GM12872 (cell line): Measurements from ENCODE around the gene IL23A.

Experiments
- CTCF ChIP-seq: IDR thresholded peaks from 3 replicates; pipeline ENCODE4 v1.5.1; 2011; ENCODE audit warnings: low read depth, mild to moderate bottlenecking, low read length, moderate library complexity; ENCODE audit not compliant: insufficient read depth

Gene IL23A

GRCh38 chr12:56338308-56339157 is at the start of gene IL23A:
IL23A (plus strand) TSS chr12:56338884; CDS start chr12:56339045, 161 bp downstream.
- TF ChIP-seq CTCF = no peak

- no peak for TF ChIP-seq CTCF
Measured at GRCh38 chr12:56293795-56294194, 44.9 kb upstream of the IL23A start.

- TF ChIP-seq CTCF = no peak
Measured at GRCh38 chr12:56296295-56296694, 42.4 kb upstream of the IL23A start.

- no peak for TF ChIP-seq CTCF
Measured at GRCh38 chr12:56297400-56297799, 41.3 kb upstream of the IL23A start.

- TF ChIP-seq CTCF = no peak
Measured at GRCh38 chr12:56298828-56299227, 39.9 kb upstream of the IL23A start.

GRCh38 chr12:56299308-56299852 is 39.3 kb upstream of the IL23A start:
- TF ChIP-seq CTCF = no peak

GRCh38 chr12:56299853-56300643 is 38.6 kb upstream of the IL23A start, which contains the start of gene CS:
CS (minus strand) TSS chr12:56300330; CDS start chr12:56300201, 129 bp downstream.
- no peak for TF ChIP-seq CTCF
